GM18502 (cell line): ENCODE data around the gene SLC15A4.

Source experiments
- ATAC-seq: cut with Tn5 transposase; IDR thresholded peaks from one replicate; pipeline ENCODE4 v1.9.1; 2021; ENCODE audit warnings: mild to moderate bottlenecking; ENCODE audit not compliant: unreplicated experiment, poor library complexity

The SLC15A4 gene

GRCh38 chr12:128766738-128767501, 56.8 kb downstream of the SLC15A4 start:
- no peak for ATAC-seq

GRCh38 chr12:128763395-128763794, 60.4 kb downstream of the SLC15A4 start:
- no peak for ATAC-seq

GRCh38 chr12:128761379-128761790, 62.4 kb downstream of the SLC15A4 start:
- no peak for ATAC-seq

- ATAC-seq, result no peak
Measured at GRCh38 chr12:128755566-128755965, 68.2 kb downstream of the SLC15A4 start.

- no peak for ATAC-seq
Measured at GRCh38 chr12:128754275-128754674, 69.5 kb downstream of the SLC15A4 start.

GRCh38 chr12:128753438-128753837, 70.3 kb downstream of the SLC15A4 start:
- no peak for ATAC-seq

- ATAC-seq, result no peak
Measured at GRCh38 chr12:128752386-128752785, 71.4 kb downstream of the SLC15A4 start.

GRCh38 chr12:128747441-128747840, 76.3 kb downstream of the SLC15A4 start:
- ATAC-seq, result no peak

- ATAC-seq, result no peak
Measured at GRCh38 chr12:128745772-128746689, 77.7 kb downstream of the SLC15A4 start.

GRCh38 chr12:128743916-128744315, 79.8 kb downstream of the SLC15A4 start:
- ATAC-seq, result no peak
